Upper lobe of right lung (tissue), 1 donor: Measurements from ENCODE around the gene ZNF292. TPM values are rescaled to one million over a fixed set of nuclear protein-coding genes. Genes with fewer than 3 reads are reported as not detected.
A peak's percentile ranks its signal among the peaks of the same experiment; 100 is the strongest.

ENCODE experiments used
- ATAC-seq: fragments of 200-7000 bp; cut with Tn5 transposase; one replicate; pipeline ENCODE4 v1.9.1; 2020; ENCODE audit warnings: mild to moderate bottlenecking, moderate library complexity
- DNase-seq: peaks from one replicate; pipeline ENCODE4 v3.0.0-alpha.2; 2020
- H3K27ac ChIP-seq: fragments of 200-600 bp; one replicate; pipeline ENCODE4 v1.8.0; 2022
- H3K27me3 ChIP-seq: fragments of 200-600 bp; one replicate; pipeline ENCODE4 v1.8.0; 2022; ENCODE audit warnings: mild to moderate bottlenecking
- H3K36me3 ChIP-seq: fragments of 200-600 bp; one replicate; pipeline ENCODE4 v1.8.0; 2022
- H3K4me1 ChIP-seq: fragments of 200-600 bp; one replicate; pipeline ENCODE4 v1.8.0; 2022
- H3K4me3 ChIP-seq: fragments of 200-600 bp; one replicate; pipeline ENCODE4 v1.8.0; 2022; ENCODE audit warnings: mild to moderate bottlenecking
- H3K9me3 ChIP-seq: fragments of 200-600 bp; one replicate; pipeline ENCODE4 v1.8.0; 2022
- intact Hi-C: fragments of 100-400 bp; cut with DNase I; formaldehyde crosslinking; loops from one replicate; pipeline ENCODE4 v1.11.0; 2022
- long read RNA-seq: library from polyadenylated mRNA; unstranded; transcript quantifications from one replicate; pipeline ENCODE4 v2.0.0, GENCODE V29; 2021
- total RNA-seq: library from RNA; stranded (reverse); fragmentation: NEBNext Ultra II Directional; extraction: Animal tissue kit (Norgen Biotek cat#: 25700); gene quantifications from one replicate; pipeline ENCODE4 v1.2.1, GENCODE V29; 2021
- TF ChIP-seq, protein P1 (sequence below): fragments of 200-600 bp; IDR thresholded peaks from one replicate; pipeline ENCODE4 v1.8.0; 2022; ENCODE audit warnings: antibody characterized with exemption
- donor health status: DM: no; HTN: yes; CAD: no; lungs with severe emphysema.

ZNF292 gene
- 34.0 TPM for total RNA-seq
- long read RNA-seq, full-length matches to known transcripts: 5 of 16 reads
- long read RNA-seq, partial matches to known transcripts: 2 of 16 reads
- long read RNA-seq, other reads (novel, unspliced or antisense): 9 of 16 reads

DNA sequence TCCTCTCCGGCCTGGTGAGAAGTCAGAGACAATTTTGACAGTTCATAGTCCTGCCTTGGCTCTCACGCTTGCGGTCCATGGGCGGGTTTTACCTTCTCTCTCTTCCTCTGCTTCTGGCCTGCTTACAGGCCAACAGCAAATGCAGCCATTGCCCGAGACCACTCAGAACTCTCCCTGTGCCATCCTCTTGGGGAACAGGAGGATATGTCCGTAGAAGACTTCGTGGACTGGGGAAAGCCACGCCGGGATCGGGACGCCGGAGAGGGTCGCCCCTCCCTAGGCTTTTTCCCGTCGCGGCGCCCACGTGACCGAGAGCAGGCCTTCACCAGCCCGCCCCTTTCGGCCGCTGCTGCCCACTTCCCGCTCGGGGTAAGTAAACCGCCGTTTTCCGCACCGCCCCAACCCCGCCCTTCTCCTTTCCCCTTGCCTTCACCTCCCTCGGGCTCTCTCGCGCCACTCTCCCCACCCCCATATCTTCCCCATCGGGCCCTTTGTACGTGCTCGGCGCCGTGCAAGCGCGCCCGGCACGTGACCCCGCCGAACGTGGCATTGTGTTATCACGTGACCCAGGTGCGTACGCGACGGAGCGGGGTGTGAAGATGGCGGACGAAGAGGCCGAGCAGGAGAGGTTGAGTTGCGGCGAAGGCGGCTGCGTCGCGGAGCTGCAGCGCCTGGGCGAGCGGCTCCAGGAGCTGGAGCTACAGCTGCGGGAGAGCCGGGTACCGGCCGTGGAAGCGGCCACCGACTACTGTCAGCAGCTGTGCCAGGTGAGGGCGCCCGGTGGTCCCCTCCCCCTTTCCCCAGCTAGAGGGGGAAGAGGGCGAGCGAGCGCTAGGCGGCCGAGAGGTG is at the start of gene ZNF292:
Gene ZNF292 (plus strand): TSS at position 573 of the 849 bp plus-strand sequence. CDS start 27 bp downstream, at position 600.
- ATAC-seq (peak; percentile 96), DNase-seq (peak; percentile 99)
- H3K27me3 ChIP-seq: no peaks in the 10 kb centered on the region
- peak within 1 kb of the TSS; percentile 98 for H3K4me3 ChIP-seq
- H3K4me1 ChIP-seq: peaks cover 42% of the 10 kb centered on the region
- peak within 1 kb of the TSS; percentile 89 for H3K27ac ChIP-seq
- H3K9me3 ChIP-seq: no peaks in the 10 kb centered on the region
- intact Hi-C loops: no loop called here
- TF ChIP-seq, protein P1, sequence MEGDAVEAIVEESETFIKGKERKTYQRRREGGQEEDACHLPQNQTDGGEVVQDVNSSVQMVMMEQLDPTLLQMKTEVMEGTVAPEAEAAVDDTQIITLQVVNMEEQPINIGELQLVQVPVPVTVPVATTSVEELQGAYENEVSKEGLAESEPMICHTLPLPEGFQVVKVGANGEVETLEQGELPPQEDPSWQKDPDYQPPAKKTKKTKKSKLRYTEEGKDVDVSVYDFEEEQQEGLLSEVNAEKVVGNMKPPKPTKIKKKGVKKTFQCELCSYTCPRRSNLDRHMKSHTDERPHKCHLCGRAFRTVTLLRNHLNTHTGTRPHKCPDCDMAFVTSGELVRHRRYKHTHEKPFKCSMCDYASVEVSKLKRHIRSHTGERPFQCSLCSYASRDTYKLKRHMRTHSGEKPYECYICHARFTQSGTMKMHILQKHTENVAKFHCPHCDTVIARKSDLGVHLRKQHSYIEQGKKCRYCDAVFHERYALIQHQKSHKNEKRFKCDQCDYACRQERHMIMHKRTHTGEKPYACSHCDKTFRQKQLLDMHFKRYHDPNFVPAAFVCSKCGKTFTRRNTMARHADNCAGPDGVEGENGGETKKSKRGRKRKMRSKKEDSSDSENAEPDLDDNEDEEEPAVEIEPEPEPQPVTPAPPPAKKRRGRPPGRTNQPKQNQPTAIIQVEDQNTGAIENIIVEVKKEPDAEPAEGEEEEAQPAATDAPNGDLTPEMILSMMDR: no peak
- no peaks in the 10 kb centered on the region for H3K36me3 ChIP-seq

DNA sequence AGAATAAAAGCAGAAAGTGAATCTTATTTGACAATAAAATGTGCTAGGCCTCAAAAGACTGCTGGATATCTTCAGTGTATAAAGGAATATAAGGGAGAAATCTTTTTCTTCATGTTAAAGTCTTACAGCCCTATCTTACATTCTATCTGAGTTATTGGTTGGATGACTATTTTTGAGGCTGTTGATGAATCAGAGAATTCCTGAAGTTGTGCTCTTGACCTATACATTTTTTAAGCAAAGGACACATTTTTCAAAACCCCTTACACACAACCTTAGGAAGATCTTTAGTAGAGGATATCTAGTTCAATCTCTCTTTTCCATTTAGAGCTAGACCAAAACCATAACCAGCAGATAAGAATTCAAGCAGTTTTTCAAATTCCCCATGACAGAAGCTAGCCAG is 49.5 kb upstream of the ZNF292 start:
- DNase-seq (no peak), ATAC-seq (no peak)
- no peak overlapping the region for H3K4me3 ChIP-seq
- H3K36me3 ChIP-seq: no peaks in the 10 kb centered on the region
- intact Hi-C loops: no loop called here
- TF ChIP-seq, protein P1: no peak
- no peaks in the 10 kb centered on the region for H3K4me1 ChIP-seq
- no peak overlapping the region for H3K27ac ChIP-seq
- H3K27me3 ChIP-seq: no peaks in the 10 kb centered on the region
- no peaks in the 10 kb centered on the region for H3K9me3 ChIP-seq

DNA sequence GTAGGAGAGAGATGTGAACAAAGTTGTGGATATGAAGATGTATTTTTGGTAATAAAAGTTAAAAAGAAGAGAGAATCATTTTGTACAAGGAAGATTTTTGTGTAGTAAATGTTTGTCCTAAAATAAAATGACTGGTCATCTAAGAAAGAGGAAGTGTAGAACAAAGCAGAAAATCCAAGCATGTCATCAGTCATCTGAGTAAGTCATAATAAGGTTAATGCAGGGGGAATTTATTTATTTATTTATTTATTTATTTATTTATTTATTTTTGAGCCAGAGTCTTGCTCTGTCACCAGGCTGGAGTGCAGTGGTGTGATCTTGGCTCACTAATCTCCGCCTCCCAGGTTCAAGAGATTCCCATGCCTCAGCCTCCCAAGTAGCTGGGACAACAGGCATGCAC is 44.7 kb upstream of the ZNF292 start:
- Histone ChIP-seq H3K9me3 (no peaks in the 10 kb centered on the region), H3K36me3 (no peaks in the 10 kb centered on the region), H3K4me3 (no peak overlapping the region), H3K27me3 (no peaks in the 10 kb centered on the region), H3K27ac (no peak overlapping the region), H3K4me1 (no peaks in the 10 kb centered on the region)
- ATAC-seq (no peak), DNase-seq (no peak)
- intact Hi-C loops: no loop called here
- TF ChIP-seq, protein P1: no peak

DNA sequence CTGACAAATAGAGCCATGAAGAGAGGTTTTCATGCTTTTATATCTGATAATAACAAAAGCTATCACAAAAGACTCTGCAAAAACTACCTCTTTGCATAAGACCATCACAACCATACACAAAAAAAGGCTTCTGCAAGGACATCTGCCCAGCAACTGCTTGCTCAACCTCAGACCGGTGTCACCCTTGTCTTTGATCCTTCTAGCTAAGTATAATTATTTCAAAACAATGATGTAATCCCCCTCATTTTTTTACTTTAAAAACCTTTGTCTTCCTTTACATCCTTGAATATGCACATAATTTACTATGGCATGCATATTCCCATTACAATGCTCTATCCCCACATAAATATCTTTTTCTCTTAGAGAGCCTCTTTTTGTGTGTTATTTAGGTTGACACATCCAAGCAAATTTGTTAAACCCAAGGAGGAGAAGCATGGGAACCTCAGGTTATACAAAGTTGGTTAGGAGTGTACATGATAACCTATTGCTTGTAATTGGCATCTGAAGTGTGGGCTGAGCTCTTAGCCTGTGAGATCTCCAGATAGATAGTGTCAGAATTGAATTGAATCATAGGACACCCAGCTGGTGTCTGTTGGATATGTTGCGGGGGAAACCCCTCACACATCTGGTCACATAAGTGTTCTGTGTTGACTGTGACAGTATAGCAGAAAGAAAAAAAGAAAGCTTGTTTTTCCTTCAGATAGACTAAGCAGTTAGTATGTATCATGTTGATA is 39.8 kb upstream of the ZNF292 start:
- TF ChIP-seq, protein P1: no peak
- ATAC-seq (no peak), DNase-seq (no peak)
- H3K27ac ChIP-seq: no peak overlapping the region
- intact Hi-C loops: no loop called here
- H3K36me3 ChIP-seq: no peaks in the 10 kb centered on the region
- no peaks in the 10 kb centered on the region for H3K27me3 ChIP-seq
- no peak overlapping the region for H3K4me3 ChIP-seq
- no peaks in the 10 kb centered on the region for H3K4me1 ChIP-seq
- no peaks in the 10 kb centered on the region for H3K9me3 ChIP-seq

DNA sequence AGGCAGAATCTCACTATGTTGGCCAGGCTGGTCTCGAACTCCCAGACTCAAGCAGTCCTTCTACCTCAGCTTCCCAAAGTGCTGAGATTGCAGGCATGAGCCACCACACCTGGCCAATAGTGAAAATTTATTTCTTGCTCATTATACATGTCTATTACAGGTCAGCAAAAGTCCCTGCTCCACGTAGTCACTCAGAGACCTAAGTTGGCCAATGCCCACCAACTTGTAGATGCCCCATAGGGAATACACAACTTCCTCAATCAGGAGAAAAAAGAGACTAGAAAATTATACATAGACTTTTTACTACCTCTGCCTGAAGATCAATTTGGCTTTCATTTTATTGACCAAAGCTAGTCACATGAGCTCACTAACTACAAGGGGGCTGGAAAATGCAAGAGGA is 38.4 kb upstream of the ZNF292 start:
- DNase-seq (no peak), ATAC-seq (no peak)
- H3K36me3 ChIP-seq: no peaks in the 10 kb centered on the region
- no peak overlapping the region for H3K27ac ChIP-seq
- H3K4me1 ChIP-seq: no peaks in the 10 kb centered on the region
- H3K9me3 ChIP-seq: no peaks in the 10 kb centered on the region
- intact Hi-C loops: no loop called here
- peaks cover under 1% of the 10 kb centered on the region for H3K27me3 ChIP-seq
- H3K4me3 ChIP-seq: no peak overlapping the region
- TF ChIP-seq, protein P1: no peak
